ACC112 (cell line): Measurements from ENCODE around the gene RGS7.
"Not testable (repeated sequence)": the region's sequence is repeated elsewhere in the genome, so short reads cannot be mapped to it uniquely, and the experiment has no call there.

Source experiments
- H2AFZ ChIP-seq: fragments of 200-600 bp; sonication (generic); one replicate; pipeline ENCODE4 v1.6.0; 2017; ENCODE audit warnings: antibody characterized with exemption, low read length; ENCODE audit not compliant: unreplicated experiment
- H3K27ac ChIP-seq: fragments of 200-600 bp; sonication (generic); 2 replicates; pipeline ENCODE4 v1.5.1; 2014; ENCODE audit warnings: low read depth, mild to moderate bottlenecking, antibody characterized with exemption, low read length, moderate library complexity
- H3K27me3 ChIP-seq: fragments of 200-600 bp; sonication (generic); 2 replicates; pipeline ENCODE4 v1.6.1; 2014; ENCODE audit warnings: mild to moderate bottlenecking, antibody characterized with exemption, low read length, moderate library complexity, mixed read lengths; ENCODE audit not compliant: insufficient read depth
- H3K36me3 ChIP-seq: fragments of 200-600 bp; sonication (generic); 2 replicates; pipeline ENCODE4 v1.6.1; 2016; ENCODE audit warnings: mild to moderate bottlenecking, antibody characterized with exemption, low read length, moderate library complexity, mixed read lengths; ENCODE audit not compliant: insufficient read depth
- H3K4me1 ChIP-seq: fragments of 200-600 bp; sonication (generic); one replicate; pipeline ENCODE4 v1.6.1; 2016; ENCODE audit warnings: low read length, mixed read lengths; ENCODE audit not compliant: insufficient read depth, unreplicated experiment, control insufficient read depth
- H3K4me3 ChIP-seq: fragments of 200-600 bp; sonication (generic); 2 replicates; pipeline ENCODE4 v1.5.1; 2014; ENCODE audit warnings: mild to moderate bottlenecking, low read depth, low read length
- H3K79me2 ChIP-seq: fragments of 200-600 bp; sonication (generic); one replicate; pipeline ENCODE4 v1.6.0; 2016; ENCODE audit warnings: low read length; ENCODE audit not compliant: control insufficient read depth, unreplicated experiment, insufficient read depth

RGS7 gene

GRCh38 chr1:241180569-241180968 lies 176.4 kb downstream of the RGS7 start:
- H3K27ac ChIP-seq = no peak overlapping the region
- no peaks in the 10 kb centered on the region for H3K27me3 ChIP-seq
- no peak overlapping the region for H3K4me3 ChIP-seq
- no peaks in the 10 kb centered on the region for H3K36me3 ChIP-seq
- H3K79me2 ChIP-seq = no peaks in the 10 kb centered on the region
- no peaks in the 10 kb centered on the region for H3K4me1 ChIP-seq
- no peak overlapping the region for H2AFZ ChIP-seq

GRCh38 chr1:241177660-241178059 lies 179.3 kb downstream of the RGS7 start:
- Histone ChIP-seq H2AFZ (no peak overlapping the region), H3K27ac (no peak overlapping the region), H3K79me2 (no peaks in the 10 kb centered on the region), H3K36me3 (no peaks in the 10 kb centered on the region), H3K4me1 (no peaks in the 10 kb centered on the region), H3K27me3 (no peaks in the 10 kb centered on the region), H3K4me3 (no peak overlapping the region)

GRCh38 chr1:241172486-241172885 lies 184.5 kb downstream of the RGS7 start:
- Histone ChIP-seq H3K79me2 (no peaks in the 10 kb centered on the region), H3K4me1 (no peaks in the 10 kb centered on the region), H3K27ac (no peak overlapping the region), H3K4me3 (no peak overlapping the region), H2AFZ (no peak overlapping the region), H3K36me3 (no peaks in the 10 kb centered on the region), H3K27me3 (no peaks in the 10 kb centered on the region)

- H3K27ac ChIP-seq = no peak overlapping the region
- no peaks in the 10 kb centered on the region for H3K36me3 ChIP-seq
- H3K4me3 ChIP-seq = no peak overlapping the region
- H3K4me1 ChIP-seq = no peaks in the 10 kb centered on the region
- H2AFZ ChIP-seq = no peak overlapping the region
- H3K27me3 ChIP-seq = no peaks in the 10 kb centered on the region
- H3K79me2 ChIP-seq = no peaks in the 10 kb centered on the region
These were observed 185.0 kb downstream of the RGS7 start for GRCh38 chr1:241171991-241172390.

- Histone ChIP-seq H3K36me3 (no peaks in the 10 kb centered on the region), H3K4me3 (no peak overlapping the region), H3K4me1 (no peaks in the 10 kb centered on the region), H3K79me2 (no peaks in the 10 kb centered on the region), H3K27ac (no peak overlapping the region), H3K27me3 (no peaks in the 10 kb centered on the region), H2AFZ (no peak overlapping the region)
These were observed 189.8 kb downstream of the RGS7 start for GRCh38 chr1:241167121-241167630.

GRCh38 chr1:241166625-241167024 lies 190.4 kb downstream of the RGS7 start:
- no peak overlapping the region for H3K27ac ChIP-seq
- no peak overlapping the region for H2AFZ ChIP-seq
- no peaks in the 10 kb centered on the region for H3K4me1 ChIP-seq
- H3K36me3 ChIP-seq = no peaks in the 10 kb centered on the region
- H3K27me3 ChIP-seq = no peaks in the 10 kb centered on the region
- H3K79me2 ChIP-seq = no peaks in the 10 kb centered on the region
- no peak overlapping the region for H3K4me3 ChIP-seq

- not testable (repeated sequence) for H3K79me2 ChIP-seq, H3K27me3 ChIP-seq, H3K27ac ChIP-seq, H3K4me3 ChIP-seq, H2AFZ ChIP-seq, H3K4me1 ChIP-seq, H3K36me3 ChIP-seq
These were observed 191.7 kb downstream of the RGS7 start for GRCh38 chr1:241165256-241165655.

- Histone ChIP-seq H3K4me3 (no peak overlapping the region), H3K36me3 (no peaks in the 10 kb centered on the region), H3K79me2 (no peaks in the 10 kb centered on the region), H2AFZ (no peak overlapping the region), H3K4me1 (no peaks in the 10 kb centered on the region), H3K27me3 (no peaks in the 10 kb centered on the region), H3K27ac (no peak overlapping the region)
These were observed 193.6 kb downstream of the RGS7 start for GRCh38 chr1:241163363-241163762.

- Histone ChIP-seq H2AFZ (no peak overlapping the region), H3K36me3 (no peaks in the 10 kb centered on the region), H3K4me1 (peaks cover 9% of the 10 kb centered on the region), H3K79me2 (no peaks in the 10 kb centered on the region), H3K4me3 (no peak overlapping the region), H3K27ac (no peak overlapping the region), H3K27me3 (no peaks in the 10 kb centered on the region)
These were observed 195.8 kb downstream of the RGS7 start for GRCh38 chr1:241161188-241161689.

GRCh38 chr1:241157435-241157834 lies 199.6 kb downstream of the RGS7 start:
- H2AFZ ChIP-seq = no peak overlapping the region
- H3K4me1 ChIP-seq = peaks cover 11% of the 10 kb centered on the region
- no peak overlapping the region for H3K27ac ChIP-seq
- no peaks in the 10 kb centered on the region for H3K36me3 ChIP-seq
- H3K4me3 ChIP-seq = no peak overlapping the region
- H3K27me3 ChIP-seq = no peaks in the 10 kb centered on the region
- no peaks in the 10 kb centered on the region for H3K79me2 ChIP-seq

- H3K4me1 ChIP-seq = peaks cover 11% of the 10 kb centered on the region
- no peaks in the 10 kb centered on the region for H3K36me3 ChIP-seq
- no peak overlapping the region for H2AFZ ChIP-seq
- H3K4me3 ChIP-seq = no peak overlapping the region
- H3K27ac ChIP-seq = no peak overlapping the region
- H3K27me3 ChIP-seq = no peaks in the 10 kb centered on the region
- no peaks in the 10 kb centered on the region for H3K79me2 ChIP-seq
These were observed 200.6 kb downstream of the RGS7 start for GRCh38 chr1:241156231-241156965.
